Midbrain (tissue), 1 donor: Measurements from ENCODE around the gene UGT1A7.

Source experiments
- DNase-seq: peaks from one replicate; lab custom pipeline; 2025; lab: John Stamatoyannopoulos, UW

The UGT1A7 gene

GRCh38 chr2:233799087-233799665 lies 117.5 kb downstream of the UGT1A7 start:
- DNase-seq = no peak

- no peak for DNase-seq
Observed at GRCh38 chr2:233799716-233800115, 118.0 kb downstream of the UGT1A7 start.

- DNase-seq = no peak
Observed at GRCh38 chr2:233800208-233800607, 118.5 kb downstream of the UGT1A7 start.

GRCh38 chr2:233801357-233802131 lies 119.8 kb downstream of the UGT1A7 start:
- DNase-seq = no peak

GRCh38 chr2:233802132-233802815 lies 120.6 kb downstream of the UGT1A7 start:
- DNase-seq = no peak

- no peak for DNase-seq
Observed at GRCh38 chr2:233803292-233803911, 121.7 kb downstream of the UGT1A7 start.

GRCh38 chr2:233803994-233804393 lies 122.3 kb downstream of the UGT1A7 start:
- no peak for DNase-seq

GRCh38 chr2:233807215-233807865 lies 125.6 kb downstream of the UGT1A7 start:
- no peak for DNase-seq

GRCh38 chr2:233807966-233808935 lies 126.5 kb downstream of the UGT1A7 start:
- DNase-seq = no peak

GRCh38 chr2:233810385-233810784 lies 128.7 kb downstream of the UGT1A7 start:
- no peak for DNase-seq

- DNase-seq = no peak
Observed at GRCh38 chr2:233811087-233811486, 129.4 kb downstream of the UGT1A7 start.

GRCh38 chr2:233811732-233812131 lies 130.0 kb downstream of the UGT1A7 start:
- no peak for DNase-seq

GRCh38 chr2:233813236-233814055 lies 131.7 kb downstream of the UGT1A7 start:
- no peak for DNase-seq

GRCh38 chr2:233814056-233814835 lies 132.5 kb downstream of the UGT1A7 start:
- DNase-seq = no peak

- DNase-seq = no peak
Observed at GRCh38 chr2:233815861-233816260, 134.2 kb downstream of the UGT1A7 start.

GRCh38 chr2:233816334-233816733 lies 134.6 kb downstream of the UGT1A7 start:
- DNase-seq = no peak

- no peak for DNase-seq
Observed at GRCh38 chr2:233816771-233817170, 135.1 kb downstream of the UGT1A7 start.

GRCh38 chr2:233817361-233817911 lies 135.7 kb downstream of the UGT1A7 start:
- DNase-seq = no peak
